Hepatocyte (in vitro differentiated cells): ENCODE data around the gene PRDM11. TPM values are rescaled to one million over a fixed set of nuclear protein-coding genes. Genes with fewer than 3 reads are reported as not detected.

Source experiments
- DNase-seq: peaks from one replicate; pipeline ENCODE4 v3.0.0-alpha.2; 2016; ENCODE audit warnings: low spot score
- H2AFZ ChIP-seq: fragments of 200-600 bp; sonication (generic); 2 replicates; pipeline ENCODE4 v1.6.0; 2016; ENCODE audit warnings: antibody characterized with exemption, mild to moderate bottlenecking
- H3K27ac ChIP-seq: fragments of 200-600 bp; sonication (generic); 2 replicates; pipeline ENCODE4 v1.5.1; 2016; ENCODE audit warnings: mild to moderate bottlenecking
- H3K27me3 ChIP-seq: fragments of 200-600 bp; sonication (generic); 2 replicates; pipeline ENCODE4 v1.6.1; 2016
- H3K36me3 ChIP-seq: fragments of 200-600 bp; sonication (generic); replicated peaks from 2 replicates; pipeline ENCODE4 v1.5.1; 2016; ENCODE audit warnings: low read depth; ENCODE audit not compliant: insufficient read depth
- H3K4me1 ChIP-seq: fragments of 200-600 bp; sonication (generic); 2 replicates; pipeline ENCODE4 v1.5.1; 2016; ENCODE audit warnings: mild to moderate bottlenecking, moderate library complexity; ENCODE audit not compliant: insufficient read depth
- H3K4me2 ChIP-seq: fragments of 200-600 bp; sonication (generic); 2 replicates; pipeline ENCODE4 v1.6.0; 2016
- H3K4me3 ChIP-seq: fragments of 200-600 bp; sonication (generic); 2 replicates; pipeline ENCODE4 v1.5.1; 2016; ENCODE audit warnings: mild to moderate bottlenecking
- H3K79me2 ChIP-seq: fragments of 200-600 bp; sonication (generic); 2 replicates; pipeline ENCODE4 v1.6.0; 2017; ENCODE audit warnings: mild to moderate bottlenecking
- H3K9me2 ChIP-seq: fragments of 200-600 bp; sonication (generic); replicated peaks from 2 replicates; pipeline ENCODE4 v1.6.0; 2017; ENCODE audit warnings: mild to moderate bottlenecking; ENCODE audit not compliant: insufficient read depth
- H3K9me3 ChIP-seq: fragments of 200-600 bp; sonication (generic); 2 replicates; pipeline ENCODE4 v1.5.1; 2016; ENCODE audit warnings: low read depth, mild to moderate bottlenecking
- H4K20me1 ChIP-seq: fragments of 200-600 bp; sonication (generic); 2 replicates; pipeline ENCODE4 v1.6.0; 2016; ENCODE audit warnings: mild to moderate bottlenecking; ENCODE audit not compliant: insufficient read depth, poor library complexity, severe bottlenecking
- EZH2 ChIP-seq: fragments of 200-600 bp; sonication (generic); IDR thresholded peaks from 2 replicates; pipeline ENCODE4 v1.6.1; 2016; ENCODE audit warnings: antibody characterized with exemption, mild to moderate bottlenecking, borderline replicate concordance
- EZH2phosphoT487 ChIP-seq: fragments of 200-600 bp; sonication (generic); IDR thresholded peaks from one replicate; pipeline ENCODE4 v1.6.1; 2018; ENCODE audit warnings: antibody characterized with exemption, mild to moderate bottlenecking, low read depth, moderate library complexity; ENCODE audit not compliant: unreplicated experiment, severe bottlenecking
- WGBS: methylation state at CpG from one replicate; pipeline ENCODE4 v1.1.6; 2016; ENCODE audit warnings: low lambda C conversion rate; ENCODE audit errors: missing lambda C conversion rate; 5-methylcytosine and 5-hydroxymethylcytosine counted together
- polyA plus RNA-seq: library from polyadenylated mRNA; unstranded; fragments of >200 nt; fragmentation: Nextera tagmentation; extraction: Ambion mirVana; gene quantifications from 2 replicates; pipeline ENCODE4 v1.2.1, GENCODE V29; 2016
- total RNA-seq: library from RNA; depleted of rRNA; stranded (reverse); fragments of >200 nt; gene quantifications from 2 replicates; pipeline ENCODE4 v1.2.3, GENCODE V29; 2014
- TF ChIP-seq, protein P1 (sequence below): fragments of 200-600 bp; sonication (generic); IDR thresholded peaks from 2 replicates; pipeline ENCODE4 v1.5.1; 2016; ENCODE audit warnings: antibody characterized with exemption, mild to moderate bottlenecking; ENCODE audit not compliant: poor library complexity

The PRDM11 gene
- total and polyA plus RNA-seq, 2 experiments from 2014 or later = 11.2 to 15.0 TPM

DNA sequence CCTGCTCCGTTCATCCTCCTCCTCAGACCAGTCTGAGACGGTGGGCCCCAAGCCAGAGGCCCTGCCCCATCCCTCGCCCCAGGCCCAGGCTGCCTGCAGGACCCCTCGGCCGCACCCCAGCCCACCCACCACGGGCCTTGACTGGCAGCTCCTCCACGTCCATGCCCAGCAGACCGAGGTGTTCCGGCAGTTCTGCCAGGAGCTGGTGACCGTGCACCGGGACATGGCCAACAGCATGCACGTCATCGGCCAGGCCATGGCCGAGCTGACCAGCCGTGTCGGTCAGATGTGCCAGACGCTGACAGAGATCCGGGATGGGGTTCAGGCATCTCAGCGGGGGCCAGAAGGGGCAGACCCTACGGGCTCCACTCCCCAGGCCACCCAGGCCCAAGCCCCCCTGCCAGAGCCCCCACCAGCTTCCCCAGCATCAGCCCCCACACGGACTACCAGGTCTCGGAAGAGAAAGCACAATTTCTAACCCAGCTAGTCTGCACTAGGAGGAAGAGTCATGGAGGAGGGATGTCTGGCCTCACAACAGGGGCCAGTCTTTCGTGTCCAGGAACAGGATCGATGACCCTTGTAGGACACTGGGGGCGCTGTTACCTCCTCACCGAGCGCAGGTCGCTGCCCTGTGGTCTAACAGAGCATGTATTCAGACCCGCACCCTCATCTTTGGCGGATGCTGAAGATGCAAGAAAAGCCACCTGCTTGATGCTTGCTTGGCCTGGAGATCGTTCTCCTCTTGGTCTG, 66.3 kb downstream of the PRDM11 start:
- Histone ChIP-seq H3K9me3 (no peaks in the 10 kb centered on the region), H3K79me2 (peaks cover 3% of the 10 kb centered on the region), H4K20me1 (no peaks in the 10 kb centered on the region), H3K27ac (no peak overlapping the region), H3K27me3 (no peaks in the 10 kb centered on the region), H3K4me1 (peaks cover 31% of the 10 kb centered on the region), H3K36me3 (no peaks in the 10 kb centered on the region), H3K9me2 (no peaks in the 10 kb centered on the region), H3K4me2 (no peak overlapping the region), H3K4me3 (no peak overlapping the region), H2AFZ (no peak overlapping the region)
- WGBS = 90% methylated on average over 22 of the region's 31 CpGs
- no peak for DNase-seq
- TF ChIP-seq, protein P1, sequence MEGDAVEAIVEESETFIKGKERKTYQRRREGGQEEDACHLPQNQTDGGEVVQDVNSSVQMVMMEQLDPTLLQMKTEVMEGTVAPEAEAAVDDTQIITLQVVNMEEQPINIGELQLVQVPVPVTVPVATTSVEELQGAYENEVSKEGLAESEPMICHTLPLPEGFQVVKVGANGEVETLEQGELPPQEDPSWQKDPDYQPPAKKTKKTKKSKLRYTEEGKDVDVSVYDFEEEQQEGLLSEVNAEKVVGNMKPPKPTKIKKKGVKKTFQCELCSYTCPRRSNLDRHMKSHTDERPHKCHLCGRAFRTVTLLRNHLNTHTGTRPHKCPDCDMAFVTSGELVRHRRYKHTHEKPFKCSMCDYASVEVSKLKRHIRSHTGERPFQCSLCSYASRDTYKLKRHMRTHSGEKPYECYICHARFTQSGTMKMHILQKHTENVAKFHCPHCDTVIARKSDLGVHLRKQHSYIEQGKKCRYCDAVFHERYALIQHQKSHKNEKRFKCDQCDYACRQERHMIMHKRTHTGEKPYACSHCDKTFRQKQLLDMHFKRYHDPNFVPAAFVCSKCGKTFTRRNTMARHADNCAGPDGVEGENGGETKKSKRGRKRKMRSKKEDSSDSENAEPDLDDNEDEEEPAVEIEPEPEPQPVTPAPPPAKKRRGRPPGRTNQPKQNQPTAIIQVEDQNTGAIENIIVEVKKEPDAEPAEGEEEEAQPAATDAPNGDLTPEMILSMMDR = peak; percentile 2
- no peak for TF ChIP-seq EZH2phosphoT487
- no peak for TF ChIP-seq EZH2

DNA sequence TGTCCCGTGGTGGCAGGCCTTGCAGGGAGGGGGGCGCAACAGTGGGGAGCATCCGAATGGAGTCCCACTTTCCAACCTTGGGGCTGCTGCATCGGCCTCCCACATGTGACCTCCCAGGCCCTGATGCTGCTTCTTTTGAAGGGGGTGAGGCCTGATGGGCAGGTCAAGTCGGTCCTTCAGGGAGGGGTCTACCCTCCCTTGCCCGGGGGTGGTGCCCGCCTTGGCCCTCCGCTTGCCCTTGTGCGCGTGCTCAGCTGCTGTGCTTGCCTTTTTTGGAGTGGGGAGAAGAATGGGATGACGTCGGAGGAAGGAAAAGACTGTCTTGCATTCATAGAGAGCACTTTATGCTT, 66.9 kb downstream of the PRDM11 start:
- Histone ChIP-seq H3K4me3 (no peak overlapping the region), H2AFZ (no peak overlapping the region), H3K36me3 (no peaks in the 10 kb centered on the region), H3K79me2 (no peaks in the 10 kb centered on the region), H3K4me2 (no peak overlapping the region), H3K27ac (no peak overlapping the region), H4K20me1 (no peaks in the 10 kb centered on the region), H3K4me1 (peaks cover 26% of the 10 kb centered on the region), H3K9me3 (no peaks in the 10 kb centered on the region), H3K27me3 (no peaks in the 10 kb centered on the region), H3K9me2 (no peaks in the 10 kb centered on the region)
- 98% methylated on average over 12 of the region's 12 CpGs for WGBS
- TF ChIP-seq, protein P1 = peak; percentile 0
- TF ChIP-seq EZH2 (no peak), EZH2phosphoT487 (no peak)
- no peak for DNase-seq

GRCh38 chr11:45213717-45214116, 67.3 kb downstream of the PRDM11 start:
- 91% methylated on average over 1 of the region's 1 CpG for WGBS
- H3K4me1 ChIP-seq = peaks cover 22% of the 10 kb centered on the region
- H3K27me3 ChIP-seq = no peaks in the 10 kb centered on the region
- no peaks in the 10 kb centered on the region for H3K9me3 ChIP-seq
- H3K4me2 ChIP-seq = no peak overlapping the region
- TF ChIP-seq EZH2 = no peak
- TF ChIP-seq, protein P1 = no peak
- no peak for TF ChIP-seq EZH2phosphoT487
- H2AFZ ChIP-seq = no peak overlapping the region
- no peaks in the 10 kb centered on the region for H3K9me2 ChIP-seq
- H3K36me3 ChIP-seq = no peaks in the 10 kb centered on the region
- H4K20me1 ChIP-seq = no peaks in the 10 kb centered on the region
- no peak overlapping the region for H3K27ac ChIP-seq
- H3K4me3 ChIP-seq = no peak overlapping the region
- no peak for DNase-seq
- no peaks in the 10 kb centered on the region for H3K79me2 ChIP-seq
